PC-9 (cell line): ENCODE data around the gene TRPM4.
"Not testable (repeated sequence)": the region's sequence is repeated elsewhere in the genome, so short reads cannot be mapped to it uniquely, and the experiment has no call there.

Experiments
- EZH2 ChIP-seq: fragments of 200-600 bp; sonication (generic); IDR thresholded peaks from 2 replicates; pipeline ENCODE4 v1.8.0; 2017; ENCODE audit warnings: antibody characterized with exemption, low read depth
- TF ChIP-seq, protein P1 (sequence below): fragments of 200-600 bp; sonication (generic); conservative IDR thresholded peaks from 2 replicates; pipeline ENCODE4 v1.6.1; 2017; ENCODE audit warnings: mixed run types, antibody characterized with exemption, mild to moderate bottlenecking, moderate library complexity

- TF ChIP-seq, protein P1, sequence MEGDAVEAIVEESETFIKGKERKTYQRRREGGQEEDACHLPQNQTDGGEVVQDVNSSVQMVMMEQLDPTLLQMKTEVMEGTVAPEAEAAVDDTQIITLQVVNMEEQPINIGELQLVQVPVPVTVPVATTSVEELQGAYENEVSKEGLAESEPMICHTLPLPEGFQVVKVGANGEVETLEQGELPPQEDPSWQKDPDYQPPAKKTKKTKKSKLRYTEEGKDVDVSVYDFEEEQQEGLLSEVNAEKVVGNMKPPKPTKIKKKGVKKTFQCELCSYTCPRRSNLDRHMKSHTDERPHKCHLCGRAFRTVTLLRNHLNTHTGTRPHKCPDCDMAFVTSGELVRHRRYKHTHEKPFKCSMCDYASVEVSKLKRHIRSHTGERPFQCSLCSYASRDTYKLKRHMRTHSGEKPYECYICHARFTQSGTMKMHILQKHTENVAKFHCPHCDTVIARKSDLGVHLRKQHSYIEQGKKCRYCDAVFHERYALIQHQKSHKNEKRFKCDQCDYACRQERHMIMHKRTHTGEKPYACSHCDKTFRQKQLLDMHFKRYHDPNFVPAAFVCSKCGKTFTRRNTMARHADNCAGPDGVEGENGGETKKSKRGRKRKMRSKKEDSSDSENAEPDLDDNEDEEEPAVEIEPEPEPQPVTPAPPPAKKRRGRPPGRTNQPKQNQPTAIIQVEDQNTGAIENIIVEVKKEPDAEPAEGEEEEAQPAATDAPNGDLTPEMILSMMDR = not testable (repeated sequence)
- not testable (repeated sequence) for TF ChIP-seq EZH2
Measured at GRCh38 chr19:49182010-49182847, 24.6 kb downstream of the TRPM4 start.
